Stimulated activated CD8-positive, alpha-beta memory T cell treated with anti-CD3 and anti-CD28 coated beads, Interleukin-7, amount 100 ng/mL, for 1 hour (primary cell): ENCODE measurements around the gene NRG3.

Experiments used
- DNase-seq, 2 donors: peaks; one replicate each; pipeline ENCODE4 v3.0.0-alpha.2; 2020; ENCODE audit warnings: low read depth in 2 of 2

Gene NRG3

GRCh38 chr10:82089327-82089726, 214.3 kb downstream of the NRG3 start:
- DNase-seq: no peak

- DNase-seq: no peak
Measured at GRCh38 chr10:82091413-82091812, 216.4 kb downstream of the NRG3 start.

GRCh38 chr10:82092111-82092510, 217.1 kb downstream of the NRG3 start:
- DNase-seq: no peak

- DNase-seq: no peak
Measured at GRCh38 chr10:82124713-82125112, 249.7 kb downstream of the NRG3 start.

DNA sequence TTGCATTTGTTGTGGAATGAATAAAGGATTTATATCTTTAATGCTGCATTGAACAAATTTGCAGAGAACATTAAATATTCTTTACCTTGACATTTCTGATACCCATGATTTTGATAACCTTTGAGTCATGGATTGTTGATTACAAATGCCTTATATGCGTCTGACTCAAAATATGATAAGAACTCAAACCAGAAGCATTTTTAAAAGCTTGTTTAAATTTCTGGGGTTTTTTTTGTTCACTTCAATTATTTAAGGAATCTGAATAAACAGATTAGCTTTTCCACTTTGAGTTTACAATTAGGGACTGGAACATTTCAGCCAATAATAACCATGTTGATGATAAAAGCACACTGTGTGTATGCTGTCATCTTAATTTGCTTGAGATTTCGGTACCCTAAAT, 253.5 kb downstream of the NRG3 start:
- DNase-seq: no peak

DNA sequence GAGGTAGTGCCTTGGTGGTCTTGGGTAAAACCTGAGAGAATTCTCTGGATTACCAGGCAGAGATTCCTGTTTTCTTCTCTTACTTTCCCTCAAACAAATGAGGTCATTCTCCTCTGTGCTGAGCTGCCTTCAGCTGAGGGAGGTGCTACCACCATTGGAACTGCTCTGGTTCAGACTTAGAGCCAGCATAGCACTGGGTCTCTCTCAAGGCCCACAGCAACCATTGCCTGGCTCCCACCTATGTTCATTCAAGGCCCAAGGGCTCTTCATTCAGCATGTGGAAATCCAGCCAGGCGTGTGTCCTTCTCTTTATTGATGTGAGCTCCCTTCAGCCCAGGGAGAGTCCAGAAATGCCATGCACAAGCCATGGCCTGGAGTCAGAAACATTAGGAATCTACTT, 261.1 kb downstream of the NRG3 start:
- DNase-seq: no peak

DNA sequence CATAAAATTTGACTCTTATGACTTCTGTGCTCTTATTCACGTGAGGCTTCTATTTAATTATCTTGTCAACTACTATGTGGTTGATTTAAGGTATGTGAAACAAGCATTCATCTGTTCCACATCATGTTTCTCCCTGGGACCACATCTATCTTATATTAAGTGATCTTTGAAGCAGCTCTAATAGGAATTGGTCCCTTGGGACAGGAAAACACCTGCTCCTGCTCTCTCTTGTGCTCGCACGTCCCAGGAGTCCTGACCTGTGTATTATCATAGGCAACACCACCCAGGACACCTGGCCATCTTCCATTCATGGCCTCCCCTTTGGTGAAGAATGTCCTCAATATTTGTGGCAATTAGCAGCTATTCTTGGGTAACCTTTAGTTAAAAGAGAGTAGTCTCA, 269.2 kb downstream of the NRG3 start:
- no peak for DNase-seq

DNA sequence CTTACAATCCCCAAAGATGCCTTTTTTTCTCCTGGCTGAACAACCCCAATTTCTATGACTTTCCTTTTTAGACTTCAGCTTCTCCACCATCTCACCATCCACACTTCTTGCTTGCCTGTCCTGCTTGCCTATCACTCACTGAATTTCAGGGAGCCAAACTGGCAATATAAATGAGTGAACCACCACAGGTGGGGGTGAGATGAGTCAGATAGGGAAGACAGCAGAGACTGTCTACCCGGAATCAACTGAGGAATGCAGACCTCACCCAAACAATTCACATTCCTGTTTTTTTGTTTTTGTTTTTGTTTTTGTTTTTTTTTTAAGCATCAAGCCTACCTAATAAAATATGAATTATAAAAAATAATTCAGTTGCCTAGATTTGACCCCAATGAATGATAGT, 273.8 kb downstream of the NRG3 start:
- DNase-seq: no peak

DNA sequence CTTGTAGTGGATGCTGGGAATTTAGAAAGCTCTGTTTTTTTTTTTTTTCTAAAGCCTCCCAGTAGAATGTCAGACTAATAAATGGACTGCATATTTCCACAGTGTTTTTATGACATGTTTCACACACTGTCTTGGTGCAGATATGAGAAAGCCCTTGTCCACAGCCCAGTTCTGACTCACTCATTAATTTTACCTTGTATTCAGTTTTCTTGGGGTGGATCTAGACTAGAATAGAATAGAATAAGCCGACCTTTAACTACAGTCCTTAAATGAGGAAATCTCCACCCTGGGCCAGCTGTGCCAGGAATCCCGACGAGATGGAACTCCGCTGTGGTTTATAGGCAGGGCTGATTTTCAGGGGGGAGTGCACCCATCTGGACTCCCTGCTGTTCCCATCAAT, 274.7 kb downstream of the NRG3 start:
- DNase-seq: no peak

DNA sequence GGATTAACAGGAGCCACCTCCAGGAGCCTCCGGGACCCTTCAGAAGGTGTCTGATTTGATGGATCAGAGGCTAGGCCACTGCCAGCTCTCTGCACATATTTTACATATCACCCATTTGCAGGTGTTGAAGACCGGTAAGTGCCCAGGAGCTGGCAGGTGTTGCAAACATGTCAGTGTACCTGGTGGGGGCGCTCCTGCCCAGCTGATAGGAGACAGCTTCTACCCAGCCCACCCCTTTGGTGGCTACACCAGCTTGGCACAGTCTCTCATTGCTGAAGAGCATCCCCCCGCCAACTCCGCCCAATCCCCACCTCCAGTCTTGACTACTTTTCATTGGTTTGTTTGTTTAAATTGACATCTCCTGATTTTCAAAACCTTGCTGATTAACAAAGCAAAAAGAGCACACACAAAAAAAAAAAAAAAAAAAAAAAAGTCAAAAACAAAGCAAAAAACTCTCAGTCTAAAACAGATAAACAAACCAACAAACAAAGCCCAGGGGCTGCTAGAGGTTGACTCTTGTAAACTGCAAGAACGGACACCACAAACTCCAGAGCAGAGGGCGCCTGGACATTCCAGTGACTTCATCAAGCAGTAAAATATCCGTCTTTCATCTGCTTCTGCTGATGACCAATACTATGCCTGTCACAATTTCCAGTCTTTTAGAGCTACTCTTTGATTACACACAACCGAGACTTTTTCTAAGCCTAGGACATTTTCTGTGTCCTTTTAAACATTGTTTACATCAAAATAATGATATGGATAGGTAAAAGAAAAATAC, 275.3 kb downstream of the NRG3 start:
- DNase-seq: no peak

DNA sequence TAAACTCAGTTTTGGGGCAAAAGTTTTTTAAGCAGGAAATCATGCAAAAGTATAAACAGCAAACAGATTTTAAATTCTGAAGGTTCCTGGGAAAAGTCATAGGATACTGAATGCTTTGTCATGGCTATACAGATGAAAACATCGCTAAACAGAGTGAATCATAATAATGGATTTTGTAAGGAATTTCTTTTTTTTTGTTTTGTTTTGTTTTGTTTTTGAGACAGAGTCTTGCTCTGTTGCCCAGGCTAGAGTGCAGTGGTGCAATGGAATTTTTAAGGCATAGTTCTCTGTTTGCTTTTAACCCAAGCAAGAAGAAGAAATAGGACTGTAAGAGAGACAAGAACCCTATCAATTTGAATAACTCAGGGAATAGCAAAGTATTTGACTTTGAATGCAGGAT, 285.3 kb downstream of the NRG3 start:
- no peak for DNase-seq

DNA sequence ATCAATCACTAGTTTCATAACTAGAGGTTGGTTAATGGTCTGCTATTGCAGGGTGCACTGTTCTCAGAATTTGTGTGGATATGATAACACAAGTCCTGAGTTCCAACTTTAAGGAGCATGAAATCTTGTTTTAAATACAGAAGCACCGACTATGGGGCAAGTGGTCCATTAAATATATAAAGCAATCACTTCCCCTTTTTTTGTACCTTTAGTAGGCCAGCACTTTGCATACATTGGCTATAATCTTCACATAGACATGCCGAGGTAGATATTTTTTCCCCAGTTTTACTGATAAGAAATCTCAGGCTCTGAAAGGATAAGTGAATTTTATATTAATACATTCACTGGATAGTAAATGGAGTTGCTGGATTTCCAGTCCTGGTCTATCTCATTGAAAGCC, 286.3 kb downstream of the NRG3 start:
- DNase-seq: no peak

DNA sequence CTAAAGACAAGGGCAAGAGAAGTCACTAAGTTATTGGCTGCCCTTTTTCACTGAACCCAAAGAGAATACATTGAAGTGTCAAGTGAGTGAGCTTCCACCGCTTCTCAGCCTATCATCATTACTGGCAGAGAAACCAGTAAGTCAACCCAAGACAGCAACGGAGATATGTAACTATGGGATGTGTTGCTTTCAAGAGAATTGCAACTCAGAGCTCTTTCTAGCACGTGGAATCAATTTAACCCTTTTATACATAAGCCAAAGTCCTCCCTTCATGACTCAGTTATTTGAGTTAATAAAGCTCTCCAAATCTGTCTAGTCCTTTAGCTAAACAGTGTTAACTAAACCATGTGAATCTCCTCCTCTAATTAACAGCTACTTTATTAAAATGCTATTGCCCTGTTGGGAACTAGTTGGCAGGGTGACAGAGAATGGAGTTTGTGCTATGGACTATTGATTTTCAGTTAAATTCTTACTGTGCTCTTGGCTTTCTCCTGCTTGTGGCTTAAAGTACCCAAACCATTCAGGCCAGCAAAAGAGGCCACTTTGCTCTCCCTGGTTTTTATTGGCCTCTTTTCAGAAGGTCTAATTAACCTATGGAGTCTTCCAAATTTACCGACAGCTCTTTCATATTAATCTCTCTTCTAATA, 287.7 kb downstream of the NRG3 start:
- DNase-seq: no peak

- no peak for DNase-seq
Measured at GRCh38 chr10:82171899-82172298, 296.9 kb downstream of the NRG3 start.

- no peak for DNase-seq
Measured at GRCh38 chr10:82176587-82176986, 301.6 kb downstream of the NRG3 start.

- DNase-seq: no peak
Measured at GRCh38 chr10:82190432-82191260, 315.7 kb downstream of the NRG3 start.

DNA sequence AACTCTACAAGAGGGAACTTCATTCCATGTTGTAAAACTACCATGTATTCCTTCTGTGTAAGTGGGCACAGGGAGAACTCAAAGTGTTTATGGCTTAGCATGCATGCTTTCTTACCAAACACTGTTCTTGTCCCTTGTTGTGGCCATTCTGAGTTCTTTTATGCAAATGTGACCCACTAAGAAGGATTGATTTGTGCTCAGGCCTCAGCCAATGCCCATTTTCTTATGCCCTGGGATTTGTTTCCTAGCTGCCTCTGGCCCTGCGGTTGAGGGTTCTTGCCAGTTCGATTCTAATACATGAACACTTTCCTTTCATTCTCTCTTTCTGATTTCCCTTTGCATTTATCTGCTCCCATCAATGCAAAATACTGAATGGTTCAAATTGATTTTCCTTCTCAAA, 316.7 kb downstream of the NRG3 start:
- no peak for DNase-seq

- no peak for DNase-seq
Measured at GRCh38 chr10:82192665-82193064, 317.7 kb downstream of the NRG3 start.

GRCh38 chr10:82194419-82194818, 319.4 kb downstream of the NRG3 start:
- DNase-seq: no peak

- DNase-seq: no peak
Measured at GRCh38 chr10:82206831-82207230, 331.8 kb downstream of the NRG3 start.

DNA sequence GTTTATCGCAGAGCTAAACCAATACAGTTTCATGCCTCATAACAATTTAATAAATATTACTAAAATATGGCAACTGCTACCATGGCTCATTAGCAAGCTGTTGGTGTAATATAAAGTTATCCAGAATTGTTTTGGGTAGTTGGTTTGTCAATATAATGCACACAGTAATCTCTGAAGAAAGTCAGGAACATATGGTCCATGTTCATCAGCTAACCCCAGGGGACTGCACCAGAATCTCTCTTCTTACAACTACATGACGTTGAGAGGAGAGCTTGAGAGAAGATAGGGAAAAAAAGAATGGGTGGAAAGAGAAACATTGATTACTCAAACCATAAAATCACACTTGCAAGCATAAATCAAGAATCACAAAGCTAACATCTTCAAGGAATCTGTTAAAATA, 333.7 kb downstream of the NRG3 start:
- DNase-seq: no peak

DNA sequence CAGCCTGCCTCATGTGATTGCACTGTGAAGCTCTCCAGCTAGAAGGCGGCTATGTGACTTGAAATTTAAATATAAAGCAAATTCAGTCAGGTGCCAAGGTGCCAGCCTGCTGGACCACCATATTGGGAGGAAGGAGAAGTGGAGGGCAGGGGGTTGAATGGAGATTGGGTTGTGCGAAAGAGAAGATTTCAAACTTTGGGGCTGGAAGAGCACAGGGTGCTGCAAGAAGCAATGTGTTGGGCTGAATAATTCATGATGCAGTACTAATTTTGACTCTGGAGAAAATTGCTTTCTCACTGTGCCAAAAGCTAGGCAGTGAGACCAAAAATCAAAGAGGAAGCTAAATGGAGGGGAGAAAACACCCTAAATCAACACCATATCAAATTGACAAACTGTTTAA, 335.3 kb downstream of the NRG3 start:
- no peak for DNase-seq

GRCh38 chr10:82211346-82211745, 336.4 kb downstream of the NRG3 start:
- DNase-seq: no peak
